Smooth muscle cell (in vitro differentiated cells): Measurements from ENCODE around the gene CHD5. TPM values are rescaled to one million over a fixed set of nuclear protein-coding genes. Genes with fewer than 3 reads are reported as not detected.

Experiments
- DNase-seq: peaks from one replicate; lab custom pipeline; 2025; ENCODE audit not compliant: unreplicated experiment; lab: John Stamatoyannopoulos, UW
- H2AFZ ChIP-seq: fragments of 200-600 bp; sonication (generic); 2 replicates; pipeline ENCODE4 v1.6.0; 2016; ENCODE audit warnings: antibody characterized with exemption, low read depth, mild to moderate bottlenecking
- H3F3A ChIP-seq: fragments of 200-600 bp; sonication (generic); 2 replicates; pipeline ENCODE4 v1.6.0; 2017; ENCODE audit warnings: antibody characterized with exemption, low read depth
- H3K27ac ChIP-seq: fragments of 200-600 bp; sonication (generic); 2 replicates; pipeline ENCODE4 v1.5.1; 2016; ENCODE audit warnings: low read depth, mild to moderate bottlenecking
- H3K27me3 ChIP-seq: fragments of 200-600 bp; sonication (generic); 2 replicates; pipeline ENCODE4 v1.6.1; 2016; ENCODE audit warnings: low read depth, mild to moderate bottlenecking
- H3K36me3 ChIP-seq: fragments of 200-600 bp; sonication (generic); 2 replicates; pipeline ENCODE4 v1.5.1; 2016; ENCODE audit warnings: low read depth
- H3K4me1 ChIP-seq: fragments of 200-600 bp; sonication (generic); 2 replicates; pipeline ENCODE4 v1.5.1; 2016; ENCODE audit warnings: low read depth
- H3K4me2 ChIP-seq: fragments of 200-600 bp; sonication (generic); 2 replicates; pipeline ENCODE4 v1.6.0; 2016; ENCODE audit warnings: mild to moderate bottlenecking
- H3K4me3 ChIP-seq: fragments of 200-600 bp; sonication (generic); 2 replicates; pipeline ENCODE4 v1.5.1; 2016; ENCODE audit warnings: mild to moderate bottlenecking
- H3K79me2 ChIP-seq: fragments of 200-600 bp; sonication (generic); 2 replicates; pipeline ENCODE4 v1.6.0; 2016; ENCODE audit warnings: low read depth, mild to moderate bottlenecking
- H3K9ac ChIP-seq: fragments of 200-600 bp; sonication (generic); 2 replicates; pipeline ENCODE4 v1.6.0; 2016; ENCODE audit warnings: low read depth
- H3K9me3 ChIP-seq: fragments of 200-600 bp; sonication (generic); replicated peaks from 2 replicates; pipeline ENCODE4 v1.5.1; 2016; ENCODE audit warnings: low read depth
- H4K20me1 ChIP-seq: fragments of 200-600 bp; sonication (generic); 2 replicates; pipeline ENCODE4 v1.6.0; 2016; ENCODE audit warnings: low read depth
- CTCF ChIP-seq: fragments of 200-600 bp; sonication (generic); IDR thresholded peaks from 2 replicates; pipeline ENCODE4 v1.5.1; 2017; ENCODE audit warnings: borderline replicate concordance, mild to moderate bottlenecking, antibody characterized with exemption; ENCODE audit not compliant: insufficient read depth, poor library complexity, severe bottlenecking
- WGBS: methylation state at CpG from one replicate; pipeline ENCODE4 v1.1.7; 2016; ENCODE audit warnings: low lambda C conversion rate; 5-methylcytosine and 5-hydroxymethylcytosine counted together
- polyA plus RNA-seq: library from polyadenylated mRNA; unstranded; fragments of >200 nt; fragmentation: Nextera tagmentation; extraction: Ambion mirVana; gene quantifications from 2 replicates; pipeline ENCODE4 v1.2.1, GENCODE V29; 2016
- total RNA-seq: library from RNA; depleted of rRNA; stranded (reverse); fragments of >200 nt; gene quantifications from 2 replicates; pipeline ENCODE4 v1.2.3, GENCODE V29; 2014

The CHD5 gene
- total and polyA plus RNA-seq, 2 experiments from 2014 or later, result 0.40 TPM; not detected in 1

GRCh38 chr1:6205849-6206519, 25.9 kb upstream of the CHD5 start, which contains the start of gene RNF207:
Gene RNF207, plus strand, starts transcription at chr1:6206119. Its CDS starts 417 bp downstream, at chr1:6206536.
- TF ChIP-seq CTCF, result no peak
- no peak for DNase-seq
- no peaks in the 10 kb centered on the region for H3K36me3 ChIP-seq
- peak within 1 kb of the TSS; percentile 92 for H3K4me2 ChIP-seq
- H3K4me1 ChIP-seq, result peaks cover 20% of the 10 kb centered on the region
- no peaks in the 10 kb centered on the region for H3F3A ChIP-seq
- H3K9ac ChIP-seq, result no peak within 1 kb of the TSS
- no peaks in the 10 kb centered on the region for H3K9me3 ChIP-seq
- no peaks in the 10 kb centered on the region for H3K79me2 ChIP-seq
- H3K4me3 ChIP-seq, result peak within 1 kb of the TSS; percentile 63
- 11% methylated on average over 49 of the region's 66 CpGs for WGBS
- no peaks in the 10 kb centered on the region for H4K20me1 ChIP-seq
- peak within 1 kb of the TSS; percentile 67 for H2AFZ ChIP-seq
- H3K27ac ChIP-seq, result no peak within 1 kb of the TSS
- H3K27me3 ChIP-seq, result peaks cover 3% of the 10 kb centered on the region

DNA sequence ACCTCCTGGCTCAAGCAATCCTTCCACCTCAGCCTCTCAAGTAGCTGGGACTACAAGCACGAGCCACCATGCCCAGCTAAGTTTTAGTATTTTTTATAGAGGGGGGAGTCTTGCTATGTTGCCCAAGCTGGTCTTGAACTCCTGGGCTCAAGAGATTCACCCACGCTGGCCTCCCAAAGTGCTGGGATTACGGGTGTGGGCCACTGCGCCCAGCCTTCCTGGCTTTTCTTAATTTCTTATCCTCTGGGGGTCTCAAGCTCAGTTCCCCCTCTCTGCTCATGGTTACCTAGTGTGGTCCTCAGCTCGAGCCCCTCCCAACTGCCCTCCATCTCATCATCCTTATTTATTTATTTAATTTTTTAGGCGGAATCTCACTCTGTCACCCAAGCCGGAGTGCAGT, 22.1 kb upstream of the CHD5 start:
- Histone ChIP-seq H3K27ac (no peak overlapping the region), H3F3A (no peaks in the 10 kb centered on the region), H3K36me3 (no peaks in the 10 kb centered on the region), H3K4me3 (no peak overlapping the region), H3K79me2 (peaks cover 21% of the 10 kb centered on the region), H3K27me3 (peaks cover 3% of the 10 kb centered on the region), H3K4me1 (peaks cover 30% of the 10 kb centered on the region), H3K9me3 (no peaks in the 10 kb centered on the region), H4K20me1 (peaks cover 16% of the 10 kb centered on the region), H2AFZ (no peak overlapping the region), H3K4me2 (no peak overlapping the region), H3K9ac (no peak overlapping the region)
- WGBS, result 95% methylated on average over 7 of the region's 7 CpGs
- DNase-seq, result no peak
- TF ChIP-seq CTCF, result no peak

DNA sequence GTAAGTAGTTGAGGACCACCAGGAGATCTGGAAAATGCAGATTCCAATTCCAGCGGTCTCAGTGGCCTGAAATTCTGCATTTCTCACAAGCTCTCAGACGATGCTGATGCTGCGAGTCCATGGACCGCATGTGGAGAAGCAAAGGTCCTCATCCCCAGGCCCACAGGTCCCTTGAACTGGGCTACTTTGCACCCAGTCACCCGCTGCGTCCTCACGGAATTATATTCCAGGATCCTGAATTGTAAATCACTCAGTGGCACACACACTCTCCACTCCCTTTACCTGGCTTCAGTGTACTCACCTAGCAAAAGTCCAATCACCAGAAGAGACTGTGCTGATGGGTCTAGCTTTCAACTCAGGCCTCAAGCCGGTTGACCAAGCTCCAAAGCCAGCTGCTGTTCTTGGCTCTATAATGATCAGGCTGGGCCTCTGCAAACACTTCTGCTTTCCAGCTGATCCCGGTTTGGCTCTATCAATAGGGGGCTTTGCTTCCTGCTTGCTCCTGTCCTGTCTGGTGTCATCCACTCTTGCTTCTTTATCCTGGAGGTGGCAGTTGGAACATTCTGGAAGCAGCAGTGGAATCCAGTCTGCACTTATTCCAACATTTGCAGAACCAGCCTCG, 20.2 kb upstream of the CHD5 start:
- Histone ChIP-seq H3K4me2 (peak overlapping the region; percentile 95), H3F3A (no peaks in the 10 kb centered on the region), H3K4me1 (peaks cover 19% of the 10 kb centered on the region), H3K27ac (peak overlapping the region; percentile 63), H3K9ac (peak overlapping the region; percentile 70), H3K79me2 (peaks cover 41% of the 10 kb centered on the region), H4K20me1 (peaks cover 36% of the 10 kb centered on the region), H2AFZ (peak overlapping the region; percentile 93), H3K4me3 (peak overlapping the region; percentile 73), H3K27me3 (no peaks in the 10 kb centered on the region), H3K36me3 (no peaks in the 10 kb centered on the region), H3K9me3 (no peaks in the 10 kb centered on the region)
- 66% methylated on average over 10 of the region's 10 CpGs for WGBS
- DNase-seq, result no peak
- TF ChIP-seq CTCF, result no peak
